H9 (cell line): ENCODE measurements around the gene EMC8. TPM values are rescaled to one million over a fixed set of nuclear protein-coding genes. Genes with fewer than 3 reads are reported as not detected.

Experiments
- DNase-seq: peaks from one replicate; pipeline ENCODE4 v3.0.0-alpha.2; 2017
- H2AFZ ChIP-seq: one replicate; pipeline ENCODE4 v1.6.1; 2013; ENCODE audit warnings: mild to moderate bottlenecking, low read length, control low read depth, moderate library complexity
- H2AK5ac ChIP-seq: 2 replicates; pipeline ENCODE4 v1.6.1; 2013; ENCODE audit warnings: low read length, control low read depth, mixed read lengths; ENCODE audit not compliant: insufficient read length
- H2BK120ac ChIP-seq: one replicate; pipeline ENCODE4 v1.6.1; 2013; ENCODE audit warnings: low read depth, mild to moderate bottlenecking, low read length, control low read depth, inconsistent platforms; ENCODE audit not compliant: poor library complexity, severe bottlenecking
- H2BK12ac ChIP-seq: 2 replicates; pipeline ENCODE4 v1.6.1; 2013; ENCODE audit warnings: low read length, control low read depth, mixed read lengths, low read depth; ENCODE audit not compliant: insufficient read length
- H2BK15ac ChIP-seq: 2 replicates; pipeline ENCODE4 v1.6.1; 2013; ENCODE audit warnings: low read depth, low read length, control low read depth
- H2BK20ac ChIP-seq: one replicate; pipeline ENCODE4 v1.6.1; 2013; ENCODE audit warnings: low read depth, mild to moderate bottlenecking, low read length, control low read depth, inconsistent platforms; ENCODE audit not compliant: poor library complexity, severe bottlenecking
- H2BK5ac ChIP-seq: 2 replicates; pipeline ENCODE4 v1.6.1; 2013; ENCODE audit warnings: low read length, control low read depth, mixed read lengths; ENCODE audit not compliant: insufficient read length
- H3K14ac ChIP-seq: 2 replicates; pipeline ENCODE4 v1.6.1; 2013; ENCODE audit warnings: low read length, control low read depth; ENCODE audit not compliant: insufficient read depth
- H3K18ac ChIP-seq: 2 replicates; pipeline ENCODE4 v1.6.1; 2013; ENCODE audit warnings: low read depth, mild to moderate bottlenecking, mixed read lengths, low read length, control low read depth; ENCODE audit not compliant: insufficient read length
- H3K23ac ChIP-seq: 2 replicates; pipeline ENCODE4 v1.6.1; 2013; ENCODE audit warnings: low read length, control low read depth, mixed read lengths, low read depth; ENCODE audit not compliant: insufficient read length
- H3K23me2 ChIP-seq: 2 replicates; pipeline ENCODE4 v1.6.1; 2013; ENCODE audit warnings: low read depth, mild to moderate bottlenecking, mixed read lengths, low read length, control low read depth; ENCODE audit not compliant: insufficient read length, poor library complexity, severe bottlenecking
- H3K27ac ChIP-seq: 2 replicates; pipeline ENCODE4 v1.5.1; 2013; ENCODE audit warnings: low read length, control low read depth, mixed read lengths, low read depth; ENCODE audit not compliant: insufficient read length
- H3K27me3 ChIP-seq: 2 replicates; pipeline ENCODE4 v1.6.1; 2013; ENCODE audit warnings: low read length, control low read depth, inconsistent platforms; ENCODE audit not compliant: insufficient read depth
- H3K4ac ChIP-seq: 2 replicates; pipeline ENCODE4 v1.6.1; 2013; ENCODE audit warnings: low read depth, mild to moderate bottlenecking, control low read depth, inconsistent platforms, low read length, moderate library complexity
- H3K4me1 ChIP-seq: 2 replicates; pipeline ENCODE4 v1.6.1; 2013; ENCODE audit warnings: low read length, control low read depth, inconsistent platforms; ENCODE audit not compliant: insufficient read depth
- H3K4me2 ChIP-seq: 2 replicates; pipeline ENCODE4 v1.6.1; 2013; ENCODE audit warnings: low read length, control low read depth, mixed read lengths; ENCODE audit not compliant: insufficient read length, insufficient read depth
- H3K56ac ChIP-seq: 2 replicates; pipeline ENCODE4 v1.6.1; 2013; ENCODE audit warnings: low read depth, mild to moderate bottlenecking, mixed read lengths, low read length, control low read depth; ENCODE audit not compliant: insufficient read length
- H3K79me1 ChIP-seq: 2 replicates; pipeline ENCODE4 v1.6.1; 2013; ENCODE audit warnings: low read depth, mild to moderate bottlenecking, moderate library complexity, low read length, control low read depth, inconsistent platforms; ENCODE audit not compliant: insufficient read depth, poor library complexity, severe bottlenecking
- H3K79me2 ChIP-seq: 2 replicates; pipeline ENCODE4 v1.6.1; 2013; ENCODE audit warnings: low read length, control low read depth, inconsistent platforms; ENCODE audit not compliant: insufficient read depth
- H3K9ac ChIP-seq: 2 replicates; pipeline ENCODE4 v1.6.1; 2013; ENCODE audit warnings: low read length, control low read depth, mixed read lengths; ENCODE audit not compliant: insufficient read length; ENCODE audit errors: extremely low read depth
- H3K9me3 ChIP-seq: one replicate; pipeline ENCODE4 v1.6.1; 2013; ENCODE audit warnings: low read depth, low read length, inconsistent platforms; ENCODE audit not compliant: control insufficient read depth
- H3T11ph ChIP-seq: one replicate; pipeline ENCODE4 v1.6.1; 2013; ENCODE audit warnings: mild to moderate bottlenecking, low read length, control low read depth, inconsistent platforms
- H4K20me1 ChIP-seq: one replicate; pipeline ENCODE4 v1.6.1; 2013; ENCODE audit not compliant: control insufficient read depth, insufficient read length, insufficient read depth
- H4K5ac ChIP-seq: 2 replicates; pipeline ENCODE4 v1.6.1; 2013; ENCODE audit warnings: low read depth, mild to moderate bottlenecking, mixed read lengths, low read length, control low read depth; ENCODE audit not compliant: insufficient read length
- H4K8ac ChIP-seq: replicated peaks from 2 replicates; pipeline ENCODE4 v1.6.1; 2013; ENCODE audit warnings: low read length, control low read depth, mixed read lengths, low read depth; ENCODE audit not compliant: insufficient read length
- H4K91ac ChIP-seq: 2 replicates; pipeline ENCODE4 v1.6.1; 2013; ENCODE audit warnings: low read depth, mild to moderate bottlenecking, moderate library complexity, mixed read lengths, low read length, control low read depth; ENCODE audit not compliant: insufficient read length
- H3K27ac Mint-ChIP-seq, 3 experiments: 2 replicates in 2 of 3; 3 replicates in 1 of 3; pipeline ENCODE4 v1.8.0; 2020 to 2021; ENCODE audit warnings: mixed read lengths in 3 of 3, mild to moderate bottlenecking in 1 of 3, moderate library complexity in 1 of 3
- H3K27me3 Mint-ChIP-seq: 2 replicates; pipeline ENCODE4 v1.8.0; 2021; ENCODE audit warnings: low read depth, mild to moderate bottlenecking, moderate library complexity, mixed read lengths
- H3K36me3 Mint-ChIP-seq, 3 experiments: 2 replicates in 2 of 3; 3 replicates in 1 of 3; pipeline ENCODE4 v1.8.0; 2020 to 2021; ENCODE audit warnings: low read depth in 3 of 3, mixed read lengths in 3 of 3; ENCODE audit not compliant: insufficient read depth in 1 of 3
- H3K4me1 Mint-ChIP-seq, 2 experiments: 2 replicates each; pipeline ENCODE4 v1.8.0; 2020; ENCODE audit warnings: mixed read lengths in 2 of 2
- H3K4me3 Mint-ChIP-seq, 2 experiments: 2 replicates in 1 of 2; 3 replicates in 1 of 2; pipeline ENCODE4 v1.8.0; 2020 to 2021; ENCODE audit warnings: mild to moderate bottlenecking in 2 of 2, mixed read lengths in 2 of 2, moderate library complexity in 1 of 2
- H3K9me3 Mint-ChIP-seq, 2 experiments: 2 replicates in 1 of 2; 3 replicates in 1 of 2; pipeline ENCODE4 v1.8.0; 2020; ENCODE audit warnings: mild to moderate bottlenecking in 2 of 2, mixed read lengths in 2 of 2, moderate library complexity in 1 of 2
- CTCF ChIP-seq: fragments of 200-600 bp; sonication (generic); conservative IDR thresholded peaks from 3 replicates; pipeline ENCODE4 v1.8.0; 2021; ENCODE audit warnings: antibody characterized with exemption, mild to moderate bottlenecking
- total RNA-seq: library from RNA; stranded (reverse); gene quantifications from 2 replicates; pipeline ENCODE4 v1.2.1, GENCODE V29; 2021

Gene EMC8
- total RNA-seq, 1 experiment from 2014 or later, result 52.3 TPM

DNA sequence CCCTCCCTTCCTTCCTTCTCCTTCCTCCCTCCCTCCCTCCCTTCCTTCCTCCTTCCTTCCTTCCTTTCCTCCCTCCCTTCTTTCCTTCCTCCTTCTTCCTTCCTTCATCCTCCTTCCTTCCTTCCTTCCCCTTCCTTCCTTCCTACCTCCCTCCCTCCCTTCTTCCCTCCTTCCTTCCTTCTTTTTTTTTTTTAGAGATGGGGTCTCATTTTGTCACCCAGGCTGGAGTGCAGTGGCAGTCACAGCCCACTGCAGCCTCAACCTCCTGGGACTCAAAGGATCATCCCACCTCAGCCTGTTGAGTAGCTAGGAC lies 44.8 kb upstream of the EMC8 start:
- H3K9me3 Mint-ChIP-seq, result no peaks in the 10 kb centered on the region
- no peak overlapping the region for H2AK5ac ChIP-seq
- H3K27me3 Mint-ChIP-seq, result peaks cover 10% of the 10 kb centered on the region
- no peak overlapping the region for H3K4ac ChIP-seq
- H2BK15ac ChIP-seq, result no peak overlapping the region
- H4K20me1 ChIP-seq, result no peaks in the 10 kb centered on the region
- no peaks in the 10 kb centered on the region for H3K23me2 ChIP-seq
- H3K36me3 Mint-ChIP-seq, result no peaks in the 10 kb centered on the region
- no peak overlapping the region for H3K27ac ChIP-seq
- no peaks in the 10 kb centered on the region for H3K4me1 ChIP-seq
- no peak overlapping the region for H3K56ac ChIP-seq
- no peaks in the 10 kb centered on the region; a peak in 1 of 4 replicates for H3K4me1 Mint-ChIP-seq
- no peak overlapping the region for H2BK5ac ChIP-seq
- no peak overlapping the region for H3K14ac ChIP-seq
- H3K27ac Mint-ChIP-seq, result no peak overlapping the region
- H3K18ac ChIP-seq, result no peak overlapping the region
- no peak overlapping the region for H3K4me2 ChIP-seq
- H3K79me1 ChIP-seq, result no peaks in the 10 kb centered on the region
- no peaks in the 10 kb centered on the region; the same call in 1 of the 2 replicates for H3K27me3 ChIP-seq
- no peak overlapping the region for H3K23ac ChIP-seq
- DNase-seq, result no peak
- H2AFZ ChIP-seq, result no peak overlapping the region
- no peak overlapping the region for H4K91ac ChIP-seq
- H3K9ac ChIP-seq, result no peak overlapping the region
- H4K5ac ChIP-seq, result no peak overlapping the region
- no peak overlapping the region for H2BK120ac ChIP-seq
- H3K9me3 ChIP-seq, result no peaks in the 10 kb centered on the region
- no peak overlapping the region for H4K8ac ChIP-seq
- H3T11ph ChIP-seq, result no peak overlapping the region
- no peak overlapping the region for H2BK12ac ChIP-seq
- no peak overlapping the region for H3K4me3 Mint-ChIP-seq
- no peak for TF ChIP-seq CTCF
- no peaks in the 10 kb centered on the region for H3K79me2 ChIP-seq
- no peak overlapping the region for H2BK20ac ChIP-seq
